Activated T-helper 2 cell treated with anti-CD3 and anti-CD28 coated beads, Interferon-gamma antibody, Interleukin-2, Interleukin-4, amounts not matched to agents 10 μg/mL and 5 μg/mL and 100 μg/mL, durations not matched to agents 14 hours and 24 hours and 36 hours (primary cell): ENCODE data around the gene EME1. TPM values are rescaled to one million over a fixed set of nuclear protein-coding genes. Genes with fewer than 3 reads are reported as not detected.

ENCODE experiments used
- total RNA-seq: library from RNA; stranded (reverse); gene quantifications from 2 replicates; pipeline ENCODE4 v1.2.3, GENCODE V29; 2022

Gene EME1
- total RNA-seq, 1 donor from 2014 or later, result 28.6 TPM

Other genes with a start within 250 kb of the EME1 start
- gene SAMD14, start 243.1 kb upstream of the EME1 start, total RNA-seq, result 2.0 and 2.4 TPM in 2 replicates
- 126 and 130 TPM in 2 replicates for gene PPP1R9B, start 222.6 kb upstream of the EME1 start, total RNA-seq
- 0.41 and 0.48 TPM in 2 replicates for gene SGCA, start 207.2 kb upstream of the EME1 start, total RNA-seq
- gene COL1A1, start 171.6 kb upstream of the EME1 start, total RNA-seq, result 13.9 and 15.5 TPM in 2 replicates
- gene TMEM92, start 98.8 kb upstream of the EME1 start, total RNA-seq, result 1.5 and 1.6 TPM in 2 replicates
- gene XYLT2, start 27.1 kb upstream of the EME1 start, total RNA-seq, result 134 and 143 TPM in 2 replicates
- gene MRPL27, start within 50 bp of the EME1 start, total RNA-seq, result 95.2 and 95.6 TPM in 2 replicates
- gene LRRC59, start 24.3 kb downstream of the EME1 start, total RNA-seq, result 118 and 119 TPM in 2 replicates
- 23.5 and 28.2 TPM in 2 replicates for gene ACSF2, start 53.0 kb downstream of the EME1 start, total RNA-seq
- gene CHAD, start 95.7 kb downstream of the EME1 start, total RNA-seq, result not detected in 2 replicates
- 56.8 and 59.0 TPM in 2 replicates for gene RSAD1, start 105.6 kb downstream of the EME1 start, total RNA-seq
- 3.1 and 4.4 TPM in 2 replicates for gene MYCBPAP, start 135.2 kb downstream of the EME1 start, total RNA-seq
- not detected in 2 replicates for gene EPN3, start 159.5 kb downstream of the EME1 start, total RNA-seq
- 30.5 and 31.0 TPM in 2 replicates for gene SPATA20, start 173.9 kb downstream of the EME1 start, total RNA-seq
- not detected in 2 replicates for gene CACNA1G, start 187.5 kb downstream of the EME1 start, total RNA-seq